K562 (cell line): ENCODE results near the gene USB1. TPM values are rescaled to one million over a fixed set of nuclear protein-coding genes. Genes with fewer than 3 reads are reported as not detected.

ENCODE experiments used
- ATAC-seq: fragments of 200-7000 bp; cut with Tn5 transposase; 3 replicates; pipeline ENCODE4 v1.9.1; 2020; ENCODE audit warnings: moderate library complexity
- BruUV-seq: library from RNA; stranded (reverse); fragments of 400-500 nt; replicated peaks from 2 replicates; lab custom pipeline; 2021; lab: Mats Ljungman, UMichigan
- CTCF ChIA-PET: fragments of 300-600 bp; formaldehyde crosslinking; extraction: SDS; loops from one replicate; lab custom pipeline; 2021; ENCODE audit warnings: low intra/inter-chr PET ratio; lab: Yijun Ruan, JAX
- POLR2A ChIA-PET: fragments of 300-600, 350-650 bp; sonication (Branson Sonifier 250); formaldehyde crosslinking; extraction: SDS; loops from one replicate; lab custom pipeline; 2021; ENCODE audit warnings: antibody characterized with exemption, inconsistent platforms; lab: Yijun Ruan, JAX
- DNase-seq, 4 experiments: peaks; one replicate each; pipeline versions ENCODE4 v3.0.0 to v3.0.0-alpha.2; 2011 to 2018; ENCODE audit warnings: low spot score in 3 of 4, mixed read lengths in 3 of 4; ENCODE audit errors: extremely low read depth in 1 of 4
- FAIRE-seq: peaks from 2 replicates; lab custom pipeline; 2011; peaks lifted over from hg19 to GRCh38; lab: Jason Lieb, UNC
- H2AFZ ChIP-seq: 2 replicates; pipeline ENCODE4 v1.6.0; 2011; ENCODE audit warnings: low read depth, low read length, control low read depth, inconsistent platforms
- H3K27ac ChIP-seq: fragments of 200-600 bp; 3 replicates; pipeline ENCODE4 v1.8.0; 2011; ENCODE audit warnings: low read depth, mild to moderate bottlenecking, control low read depth, inconsistent platforms, low read length, moderate library complexity, mixed read lengths; ENCODE audit errors: extremely low read depth
- H3K27me3 ChIP-seq, 2 experiments: fragments of 300-600 bp in 1 of 2; 2 replicates in 1 of 2; 3 replicates in 1 of 2; pipeline versions ENCODE4 v1.6.0 to v1.8.0; 2011; ENCODE audit warnings: inconsistent platforms in 2 of 2, low read length in 2 of 2, mild to moderate bottlenecking in 1 of 2, mixed read lengths in 1 of 2, moderate library complexity in 1 of 2; ENCODE audit not compliant: control insufficient read depth in 2 of 2, insufficient read depth in 2 of 2
- H3K36me3 ChIP-seq: fragments of 300-600 bp; 3 replicates; pipeline ENCODE4 v1.8.0; 2011; ENCODE audit warnings: mild to moderate bottlenecking, low read length, inconsistent platforms; ENCODE audit not compliant: control insufficient read depth, insufficient read depth
- H3K4me1 ChIP-seq, 2 experiments: fragments of 200-600 bp in 1 of 2; replicated peaks in 1 of 2; 2 replicates in 1 of 2; 3 replicates in 1 of 2; pipeline versions ENCODE4 v1.5.1 to v1.8.0; 2011; ENCODE audit warnings: inconsistent platforms in 2 of 2, low read length in 2 of 2, mild to moderate bottlenecking in 1 of 2, mixed read lengths in 1 of 2, moderate library complexity in 1 of 2; ENCODE audit not compliant: control insufficient read depth in 2 of 2, insufficient read depth in 2 of 2
- H3K4me2 ChIP-seq: 2 replicates; pipeline ENCODE4 v1.6.1; 2011; ENCODE audit warnings: low read length, control low read depth, inconsistent platforms, mixed read lengths; ENCODE audit not compliant: insufficient read depth
- H3K4me3 ChIP-seq: fragments of 200-600 bp; sonication (generic), shearing (Covaris generic); 2 replicates; pipeline ENCODE4 v1.5.1; 2016; ENCODE audit warnings: control low read depth, inconsistent platforms
- H3K79me2 ChIP-seq: fragments of 200-600 bp; 3 replicates; pipeline ENCODE4 v1.8.0; 2011; ENCODE audit warnings: low read length, inconsistent platforms; ENCODE audit not compliant: control insufficient read depth, insufficient read depth
- H3K9ac ChIP-seq, 2 experiments: 2 replicates each; pipeline versions ENCODE4 v1.6.0 to v1.6.1; 2011; ENCODE audit warnings: low read depth in 2 of 2, low read length in 2 of 2, control low read depth in 1 of 2, inconsistent platforms in 1 of 2, mild to moderate bottlenecking in 1 of 2, mixed read lengths in 1 of 2; ENCODE audit not compliant: insufficient read depth in 1 of 2
- H3K9me1 ChIP-seq: one replicate; pipeline ENCODE4 v1.6.0; 2011; ENCODE audit warnings: inconsistent platforms, mild to moderate bottlenecking, low read length, moderate library complexity; ENCODE audit not compliant: control insufficient read depth, insufficient read depth
- H3K9me3 ChIP-seq: replicated peaks from 2 replicates; pipeline ENCODE4 v1.5.1; 2011; ENCODE audit warnings: low read depth, low read length, inconsistent platforms; ENCODE audit not compliant: control insufficient read depth, insufficient read depth
- H4K20me1 ChIP-seq: replicated peaks from 2 replicates; pipeline ENCODE4 v1.6.1; 2011; ENCODE audit warnings: low read length, inconsistent platforms, mixed read lengths; ENCODE audit not compliant: control insufficient read depth, insufficient read depth
- ARNT ChIP-seq, 2 experiments: fragments of 450-650 bp; IDR thresholded peaks; 2 replicates each; pipeline ENCODE4 v1.6.1; 2016; ENCODE audit warnings: mild to moderate bottlenecking in 1 of 2
- EZH2 ChIP-seq: IDR thresholded peaks from 2 replicates; pipeline ENCODE4 v1.6.1; 2012; ENCODE audit warnings: low read depth, mild to moderate bottlenecking, inconsistent platforms, low read length, borderline replicate concordance
- MTA2 ChIP-seq: fragments of 450-650 bp; IDR thresholded peaks from 2 replicates; pipeline ENCODE4 v1.6.1; 2016; ENCODE audit warnings: low read depth
- NFRKB ChIP-seq: fragments of 450-650 bp; IDR thresholded peaks from 2 replicates; pipeline ENCODE4 v1.6.1; 2016; ENCODE audit warnings: low read depth
- NRF1 ChIP-seq, 2 experiments: fragments of 450-650 bp; IDR thresholded peaks in 1 of 2; conservative IDR thresholded peaks in 1 of 2; 2 replicates each; pipeline ENCODE4 v1.6.1; 2014; ENCODE audit warnings: mild to moderate bottlenecking in 2 of 2
- PYGO2 ChIP-seq: fragments of 450-650 bp; IDR thresholded peaks from 2 replicates; pipeline ENCODE4 v1.6.1; 2016; ENCODE audit warnings: mild to moderate bottlenecking, missing genetic modification characterization, moderate library complexity, missing compliant biosample characterization
- SMARCB1 ChIP-seq: IDR thresholded peaks from 2 replicates; pipeline ENCODE4 v1.6.1; 2011; ENCODE audit warnings: improper control_type of control experiment, low read depth; ENCODE audit not compliant: insufficient read length
- SP2 ChIP-seq: IDR thresholded peaks from 2 replicates; pipeline ENCODE4 v1.6.1; 2011; ENCODE audit warnings: mild to moderate bottlenecking, low read depth, low read length, moderate library complexity; ENCODE audit not compliant: poor library complexity, severe bottlenecking; ENCODE audit errors: extremely low read depth
- SRSF1 ChIP-seq: fragments of 200-400 bp; formaldehyde crosslinking; IDR thresholded peaks from 2 replicates; pipeline ENCODE4 v1.6.1; 2017; ENCODE audit warnings: mild to moderate bottlenecking, low read depth, low read length, moderate library complexity
- ZNF212 ChIP-seq: fragments of 450-650 bp; formaldehyde crosslinking; IDR thresholded peaks from 2 replicates; pipeline ENCODE4 v1.4.0; 2020; ENCODE audit warnings: mild to moderate bottlenecking
- ZNF263 ChIP-seq: sonication (generic); formaldehyde crosslinking; IDR thresholded peaks from 2 replicates; pipeline ENCODE4 v1.8.0; 2022; ENCODE audit warnings: mild to moderate bottlenecking, missing genetic modification reagents, borderline replicate concordance
- WGBS: fragments of 100-300 bp; shearing (Covaris generic); methylation state at CpG from one replicate; pipeline ENCODE4 v1.1.6; 2016; ENCODE audit warnings: low coverage, mixed read lengths; ENCODE audit not compliant: insufficient coverage; ENCODE audit errors: missing lambda C conversion rate; 5-methylcytosine and 5-hydroxymethylcytosine counted together
- in situ Hi-C: fragments of 300-500 bp; cut with MboI; formaldehyde crosslinking; loops from 4 replicates; pipeline ENCODE4 v1.15.0; 2018; ENCODE audit warnings: inconsistent platforms, mixed read lengths
- intact Hi-C: fragments of 100-400 bp; cut with micrococcal nuclease; formaldehyde crosslinking; loops from 2 replicates; pipeline ENCODE4 v1.14.2; 2022
- polyA plus RNA-seq, 8 experiments: library from polyadenylated mRNA; depleted of rRNA in 4 of 8; stranded (reverse) in 5 of 8; unstranded in 3 of 8; fragments of >200 nt; fragmentation: Nextera tagmentation in 2 of 8; fragmentation: Illumina TruSeq in 1 of 8; extraction: Ambion mirVana in 2 of 8; extraction: Trizol in 1 of 8; gene quantifications; 2 replicates each; pipeline versions ENCODE4 v1.2.1 to v1.2.3, GENCODE V29; 2011 to 2014; ENCODE audit warnings: inconsistent platforms in 1 of 8, missing spikeins in 1 of 8
- total RNA-seq, 7 experiments: library from RNA; depleted of rRNA in 6 of 7; stranded (reverse); fragments of >200 nt in 6 of 7; fragmentation: Illumina TruSeq in 2 of 7; extraction: Trizol in 2 of 7; gene quantifications; 2 replicates each; pipeline versions ENCODE4 v1.2.1 to v1.2.3, GENCODE V29; 2011 to 2021; ENCODE audit warnings: low replicate concordance in 1 of 7
- TF ChIP-seq, protein P1 (sequence below): fragments of 250-450 bp; sonication (Bioruptor Pico); IDR thresholded peaks from 2 replicates; pipeline ENCODE4 v1.4.0; 2020
- TF ChIP-seq, protein P2 (sequence below): sonication (generic); formaldehyde crosslinking; IDR thresholded peaks from 2 replicates; pipeline ENCODE4 v1.8.0; 2022; ENCODE audit warnings: mild to moderate bottlenecking, missing genetic modification reagents

The USB1 gene
- total and polyA plus RNA-seq, 9 of the 15 experiments (the other 6 are each of a cell fraction or from before 2014, with no cell fraction given), result 11.6 to 73.6 (median 19.4) TPM

DNA sequence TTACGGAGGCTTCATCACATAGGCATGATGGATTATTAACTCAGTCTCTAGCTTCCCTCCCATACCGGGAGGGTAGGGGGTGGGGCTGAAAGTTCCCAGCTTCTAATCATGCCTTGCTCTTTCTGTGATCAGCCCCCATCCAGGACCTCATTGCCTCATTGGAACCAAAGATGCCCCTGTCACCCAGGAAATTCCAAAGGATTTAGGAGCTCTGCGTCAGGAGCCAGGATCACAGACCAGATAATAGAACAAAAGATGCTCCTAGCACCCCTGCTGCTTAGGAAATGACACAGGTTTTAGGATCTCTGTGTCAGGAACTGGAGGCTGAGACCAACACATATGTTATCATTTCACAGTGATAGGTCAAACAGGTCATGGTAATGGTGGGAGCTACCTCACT is 9.7 kb downstream of the USB1 start:
- H3K4me2 ChIP-seq, result no peak overlapping the region
- no peaks in the 10 kb centered on the region for H3K4me1 ChIP-seq
- in situ Hi-C loops, result loop anchor here (10.0 kb wide), 2 partner anchors 114 to 284 kb away; partner anchors contain the start of genes CFAP20 and PRSS54
- FAIRE-seq (no peak), DNase-seq (no peak), ATAC-seq (no peak)
- no peaks in the 10 kb centered on the region for H4K20me1 ChIP-seq
- ChIA-PET POLR2A (interaction anchor here (1.4 kb wide), 1 partner anchor 12 kb away, joined by 4 read pairs; no protein-coding TSS in a partner anchor), CTCF (no interaction called here)
- H3K27me3 ChIP-seq, result no peaks in the 10 kb centered on the region
- BruUV-seq, result no TSS peak
- H3K27ac ChIP-seq, result no peak overlapping the region
- no peak overlapping the region for H2AFZ ChIP-seq
- WGBS, result 83% methylated on average over 3 of the region's 3 CpGs
- no peaks in the 10 kb centered on the region; the same call in 2 of the 3 replicates for H3K79me2 ChIP-seq
- peaks cover 61% of the 10 kb centered on the region; the same call in 2 of the 3 replicates for H3K36me3 ChIP-seq
- no peak overlapping the region for H3K9ac ChIP-seq
- H3K9me1 ChIP-seq, result peaks cover 1% of the 10 kb centered on the region
- intact Hi-C loops, result no loop called here
- no peak for TF ChIP-seq NRF1 (conservative IDR thresholded peaks at IDR 0.05 in 1 of 2, IDR thresholded peaks at IDR 0.05 in 1 of 2)
- no peak for TF ChIP-seq EZH2
- TF ChIP-seq SMARCB1, result no peak
- TF ChIP-seq ZNF263 (CRISPR knock-in tag), result no peak
- TF ChIP-seq NFRKB, result no peak
- TF ChIP-seq MTA2, result no peak
- TF ChIP-seq SRSF1, result no peak
- TF ChIP-seq PYGO2 (tag), result no peak
- TF ChIP-seq, protein P1, sequence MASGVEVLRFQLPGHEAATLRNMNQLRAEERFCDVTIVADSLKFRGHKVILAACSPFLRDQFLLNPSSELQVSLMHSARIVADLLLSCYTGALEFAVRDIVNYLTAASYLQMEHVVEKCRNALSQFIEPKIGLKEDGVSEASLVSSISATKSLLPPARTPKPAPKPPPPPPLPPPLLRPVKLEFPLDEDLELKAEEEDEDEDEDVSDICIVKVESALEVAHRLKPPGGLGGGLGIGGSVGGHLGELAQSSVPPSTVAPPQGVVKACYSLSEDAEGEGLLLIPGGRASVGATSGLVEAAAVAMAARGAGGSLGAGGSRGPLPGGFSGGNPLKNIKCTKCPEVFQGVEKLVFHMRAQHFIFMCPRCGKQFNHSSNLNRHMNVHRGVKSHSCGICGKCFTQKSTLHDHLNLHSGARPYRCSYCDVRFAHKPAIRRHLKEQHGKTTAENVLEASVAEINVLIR (CRISPR knock-in tag), result no peak
- no peak for TF ChIP-seq ZNF212 (CRISPR knock-in tag)
- TF ChIP-seq ARNT (IDR thresholded peaks at IDR 0.05), result no peak
- TF ChIP-seq SP2, result no peak
- TF ChIP-seq, protein P2, sequence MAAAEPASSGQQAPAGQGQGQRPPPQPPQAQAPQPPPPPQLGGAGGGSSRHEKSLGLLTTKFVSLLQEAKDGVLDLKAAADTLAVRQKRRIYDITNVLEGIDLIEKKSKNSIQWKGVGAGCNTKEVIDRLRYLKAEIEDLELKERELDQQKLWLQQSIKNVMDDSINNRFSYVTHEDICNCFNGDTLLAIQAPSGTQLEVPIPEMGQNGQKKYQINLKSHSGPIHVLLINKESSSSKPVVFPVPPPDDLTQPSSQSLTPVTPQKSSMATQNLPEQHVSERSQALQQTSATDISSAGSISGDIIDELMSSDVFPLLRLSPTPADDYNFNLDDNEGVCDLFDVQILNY (CRISPR knock-in tag), result no peak
- H3K9me3 ChIP-seq, result peaks cover 3% of the 10 kb centered on the region; the same call in 1 of the 2 replicates
- no peak overlapping the region for H3K4me3 ChIP-seq
